ENCODE results near the gene SIPA1L3.

SIPA1L3 gene

DNA sequence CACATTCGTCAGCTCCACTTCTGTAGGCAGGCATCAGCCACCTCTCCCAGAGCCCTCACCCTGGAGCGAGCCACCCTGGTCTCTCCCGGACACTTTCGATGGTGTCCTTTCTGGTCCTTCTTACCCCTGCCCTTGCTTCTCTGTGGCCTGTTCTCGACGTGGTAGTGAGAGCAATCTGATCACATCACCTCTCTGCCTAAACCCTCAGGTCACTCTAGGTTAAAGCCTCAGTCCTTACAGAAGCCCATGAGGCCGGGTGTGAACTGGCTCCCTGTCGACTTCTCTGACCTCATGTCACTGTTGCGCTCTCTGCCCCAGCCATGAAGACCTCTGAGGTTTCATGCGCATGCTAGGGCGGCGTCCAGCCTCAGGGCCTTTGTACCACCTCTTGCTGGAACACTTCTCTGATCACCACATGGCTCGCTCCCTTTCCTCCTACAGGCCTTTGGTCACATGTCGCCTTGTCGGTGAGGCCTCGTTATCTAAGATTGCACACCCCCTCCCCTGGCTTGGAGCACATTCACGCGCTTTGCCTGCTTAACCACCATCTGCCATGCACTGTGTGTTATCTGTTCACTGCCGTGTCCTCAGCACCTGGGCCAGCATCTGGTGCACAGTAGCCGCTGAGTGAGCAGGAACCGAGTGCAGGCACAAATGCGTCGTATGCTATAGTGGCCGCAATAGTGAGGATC is 215.5 kb downstream of the SIPA1L3 start:
- DNase-seq: no peak

DNA sequence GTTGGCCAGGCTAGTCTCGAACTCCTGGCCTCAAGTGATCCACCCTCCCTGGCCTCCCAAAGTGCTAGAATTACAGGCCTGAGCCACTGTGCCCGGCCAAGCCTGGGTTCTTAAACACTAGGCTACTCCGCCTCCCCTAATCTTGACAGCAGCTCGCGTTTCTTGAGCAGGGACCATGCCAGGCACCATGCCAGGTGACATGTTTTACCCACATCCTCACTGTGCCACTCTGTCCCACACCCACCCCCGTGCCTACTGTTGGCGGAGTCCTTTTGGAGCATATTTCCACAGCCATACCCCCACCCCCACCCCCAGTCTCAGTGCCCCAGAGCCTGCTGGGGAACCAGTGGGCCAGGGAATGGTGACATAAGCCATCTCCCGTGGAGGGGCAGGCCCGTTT is 218.2 kb downstream of the SIPA1L3 start:
- no peak for DNase-seq

DNA sequence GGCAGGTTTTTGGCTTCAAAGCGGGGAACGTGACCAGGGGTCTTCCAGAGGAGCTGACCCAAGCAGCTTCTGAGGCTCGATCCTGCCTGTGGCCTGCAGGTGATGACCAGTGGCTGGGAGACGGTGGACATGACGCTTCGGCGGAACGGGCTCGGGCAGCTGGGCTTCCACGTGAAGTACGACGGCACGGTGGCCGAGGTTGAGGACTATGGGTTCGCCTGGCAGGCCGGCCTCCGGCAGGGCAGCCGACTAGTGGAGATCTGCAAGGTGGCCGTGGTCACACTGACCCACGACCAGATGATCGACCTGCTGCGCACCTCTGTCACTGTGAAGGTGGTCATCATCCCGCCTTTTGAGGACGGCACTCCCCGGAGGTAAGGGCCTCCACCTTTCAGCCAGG is 223.4 kb downstream of the SIPA1L3 start:
- DNase-seq: no peak

DNA sequence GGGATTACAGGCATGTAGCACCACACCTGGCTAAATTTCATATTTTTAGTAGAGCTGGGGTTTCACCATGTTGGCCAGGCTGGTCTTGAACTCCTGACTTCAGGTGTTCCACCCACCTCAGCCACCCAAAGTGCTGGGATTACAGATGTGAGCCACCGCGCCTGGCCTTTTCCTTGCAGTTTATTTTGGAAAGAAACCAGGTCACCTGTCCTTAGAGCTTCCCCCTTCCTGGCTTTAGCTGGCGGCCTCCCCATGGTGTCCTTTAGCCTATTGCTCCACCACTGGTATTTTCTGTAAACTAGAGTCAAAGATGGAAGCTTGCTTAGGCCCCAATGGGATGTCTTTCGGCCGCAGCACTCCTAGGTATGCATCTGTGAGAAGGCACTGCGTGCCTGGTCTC is 225.8 kb downstream of the SIPA1L3 start:
- no peak for DNase-seq

DNA sequence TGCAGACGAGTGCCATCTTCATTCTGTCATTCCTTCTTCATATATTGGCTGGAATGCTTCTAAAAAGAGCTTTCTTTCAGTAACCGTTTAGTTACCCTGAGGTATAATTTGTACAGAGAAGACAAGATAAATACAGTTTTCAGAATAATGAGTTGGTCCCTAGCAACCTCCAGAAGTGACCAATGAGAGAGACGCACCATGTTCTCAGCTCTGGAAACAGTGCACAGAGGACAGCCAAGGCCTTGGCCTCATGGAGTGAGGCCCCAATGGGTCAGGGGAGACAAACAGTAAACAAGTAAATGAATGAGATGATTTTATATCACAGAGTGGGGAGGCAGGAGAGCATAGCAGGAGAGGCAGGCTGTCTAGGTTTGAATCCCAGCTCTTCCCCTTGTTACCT is 226.3 kb downstream of the SIPA1L3 start:
- no peak for DNase-seq

DNA sequence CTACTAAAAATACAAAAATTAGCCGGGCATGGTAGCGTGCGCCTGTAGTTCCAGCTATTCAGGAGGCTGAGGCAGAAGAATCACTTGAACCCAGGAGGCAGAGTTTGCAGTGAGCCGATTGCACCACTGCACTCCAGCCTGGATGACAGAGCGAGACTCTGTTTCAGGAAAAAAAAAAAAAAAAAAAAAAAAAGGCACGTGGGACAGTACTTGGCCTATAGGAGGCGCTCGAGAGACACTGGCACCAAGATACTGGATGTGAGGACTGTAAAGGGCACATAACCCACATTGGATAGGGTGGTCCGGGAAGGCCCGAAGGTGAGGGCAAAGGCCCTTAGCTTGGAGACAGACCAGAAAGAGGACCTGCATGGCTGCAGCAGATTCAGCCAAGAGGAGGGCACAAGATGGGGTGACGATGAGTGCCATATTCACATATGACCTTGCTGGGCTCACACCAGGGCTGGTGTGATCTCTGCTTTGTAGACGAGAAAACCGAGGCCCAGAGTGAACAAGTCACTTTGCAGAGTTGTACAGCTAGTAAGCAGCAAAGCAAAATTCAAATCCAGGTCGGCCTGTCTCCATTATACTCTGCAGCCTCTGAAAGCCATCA is 227.6 kb downstream of the SIPA1L3 start:
- peak; percentile 33 for DNase-seq

DNA sequence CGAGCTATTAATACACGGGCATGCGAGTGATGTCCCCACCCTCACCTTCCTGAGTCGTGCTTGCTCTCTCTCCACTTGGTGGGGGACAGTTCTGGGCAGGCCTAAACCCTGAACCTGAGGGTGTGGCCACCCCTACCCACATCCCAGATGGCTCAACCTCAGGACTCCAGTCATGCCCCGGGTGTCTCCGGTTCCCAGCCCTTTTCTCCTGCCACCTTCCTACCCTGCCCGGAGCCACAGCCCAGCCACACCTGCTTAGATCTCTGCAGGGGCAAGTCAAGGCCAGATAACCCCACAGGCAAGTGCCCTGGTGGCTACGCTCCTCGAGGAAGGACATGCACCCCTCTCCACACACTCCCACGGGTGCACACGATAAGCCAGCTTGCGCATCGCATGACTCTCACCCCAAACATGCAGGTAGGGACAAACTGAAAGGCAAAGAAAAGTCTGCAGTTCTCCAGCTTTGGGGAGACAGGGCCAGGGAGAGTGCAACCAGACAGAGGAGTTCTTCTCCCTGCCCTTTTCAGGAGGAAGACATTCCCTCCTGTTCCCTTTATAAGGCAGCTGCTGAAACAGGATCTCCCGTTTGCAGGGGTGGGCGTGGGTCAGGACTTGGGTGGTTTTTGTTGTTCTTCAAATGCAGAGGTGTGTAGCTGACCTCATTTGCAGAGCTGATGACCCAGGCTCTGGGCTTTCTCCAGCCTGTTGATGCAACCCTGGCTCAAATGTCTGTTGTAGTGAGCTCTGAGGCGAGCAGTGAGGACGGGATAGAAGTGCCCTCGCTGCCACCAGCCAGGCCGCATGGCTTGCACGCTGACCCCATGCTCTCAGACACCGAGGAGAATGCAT is 228.4 kb downstream of the SIPA1L3 start:
- no peak for DNase-seq

DNA sequence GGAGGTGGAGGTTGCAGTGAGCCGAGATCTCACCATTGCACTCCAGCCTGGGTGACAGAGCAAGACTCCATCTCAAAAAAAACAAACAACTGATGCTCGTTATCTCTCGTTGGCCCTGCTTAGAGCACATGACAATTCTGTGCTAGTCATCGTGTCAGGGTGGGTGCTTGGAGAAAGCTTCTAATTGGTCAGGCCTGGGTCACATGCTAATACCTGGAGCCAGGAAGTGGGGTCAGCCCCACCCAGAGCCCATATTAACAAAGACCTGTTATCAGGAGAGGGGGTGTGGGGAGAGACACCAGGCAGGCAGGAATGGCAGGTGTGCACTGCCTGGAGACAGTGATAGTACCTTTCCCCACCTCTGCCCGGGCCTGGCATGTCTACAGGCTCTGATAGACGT is 232.1 kb downstream of the SIPA1L3 start:
- DNase-seq: no peak

DNA sequence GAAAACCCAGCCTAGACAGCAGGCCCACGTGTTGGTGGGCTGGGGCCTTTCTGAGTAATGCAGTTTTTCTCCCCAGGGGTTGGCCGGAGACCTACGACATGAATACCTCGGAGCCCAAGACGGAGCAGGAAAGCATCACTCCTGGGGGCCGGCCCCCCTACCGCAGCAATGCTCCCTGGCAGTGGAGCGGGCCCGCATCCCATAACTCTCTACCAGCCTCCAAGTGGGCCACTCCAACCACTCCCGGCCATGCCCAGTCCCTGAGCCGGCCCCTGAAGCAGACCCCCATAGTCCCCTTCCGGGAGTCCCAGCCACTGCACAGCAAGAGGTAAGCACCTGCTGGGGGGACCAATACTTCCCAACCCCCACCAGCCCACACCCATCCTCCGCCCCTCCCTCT is 234.1 kb downstream of the SIPA1L3 start:
- no peak for DNase-seq

DNA sequence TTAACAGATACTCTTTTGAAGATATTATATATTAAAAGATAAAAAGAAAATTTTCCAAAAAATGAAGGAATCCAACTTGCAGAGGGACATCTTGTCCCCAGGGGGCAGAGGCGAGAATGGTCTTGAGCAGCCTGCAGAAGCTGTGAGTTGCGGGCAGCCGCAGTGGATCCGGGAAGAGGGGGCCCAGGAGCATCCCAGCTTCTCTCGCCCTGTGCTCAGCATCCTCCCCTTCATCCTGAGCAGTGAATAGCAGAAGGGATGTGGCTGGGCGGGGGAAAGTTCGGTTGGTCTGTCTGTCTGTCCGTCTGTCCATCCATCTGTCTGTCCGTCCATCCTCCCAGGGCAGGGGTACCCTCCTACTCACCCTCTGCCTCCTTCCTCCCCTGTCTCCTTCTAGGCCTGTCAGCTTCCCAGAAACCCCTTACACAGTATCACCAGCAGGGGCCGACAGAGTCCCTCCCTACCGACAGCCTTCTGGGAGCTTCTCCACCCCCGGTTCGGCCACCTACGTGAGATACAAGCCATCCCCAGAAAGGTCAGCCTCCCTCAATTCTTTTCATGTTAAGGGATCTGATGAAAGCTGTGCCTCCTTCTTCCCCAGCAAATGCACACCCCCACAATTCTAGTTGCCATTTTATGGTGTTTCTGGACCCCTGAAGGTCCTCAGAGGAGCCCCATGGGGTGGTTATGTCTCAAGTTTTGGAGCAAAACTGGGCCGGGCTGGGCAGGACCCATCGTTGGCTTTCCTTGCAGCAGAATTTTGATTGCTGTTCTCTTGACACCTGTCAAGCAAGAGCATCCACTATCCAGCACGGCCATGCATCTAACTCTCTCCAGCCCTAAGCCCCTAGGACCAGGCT is 235.4 kb downstream of the SIPA1L3 start:
- DNase-seq: peak; percentile 58

DNA sequence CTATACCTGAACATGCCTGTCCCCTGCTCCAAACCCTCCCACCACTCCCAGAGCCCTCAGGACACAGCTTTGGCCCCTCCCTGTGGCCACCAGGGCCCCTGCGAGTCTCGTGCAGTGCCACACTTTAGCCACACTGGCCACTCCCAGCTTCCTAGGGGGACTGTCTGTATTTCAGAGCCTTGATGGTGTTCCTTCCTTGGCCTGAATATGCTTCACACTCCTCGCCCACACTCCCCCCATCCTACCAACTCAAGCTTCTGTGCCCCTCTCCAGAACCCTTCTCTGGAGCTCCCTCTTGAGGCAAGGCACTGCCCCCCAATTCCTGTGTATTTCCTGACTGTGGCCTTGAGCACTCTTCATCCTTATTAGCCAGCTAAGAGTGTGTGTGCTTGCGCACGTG is 236.8 kb downstream of the SIPA1L3 start:
- DNase-seq: no peak

DNA sequence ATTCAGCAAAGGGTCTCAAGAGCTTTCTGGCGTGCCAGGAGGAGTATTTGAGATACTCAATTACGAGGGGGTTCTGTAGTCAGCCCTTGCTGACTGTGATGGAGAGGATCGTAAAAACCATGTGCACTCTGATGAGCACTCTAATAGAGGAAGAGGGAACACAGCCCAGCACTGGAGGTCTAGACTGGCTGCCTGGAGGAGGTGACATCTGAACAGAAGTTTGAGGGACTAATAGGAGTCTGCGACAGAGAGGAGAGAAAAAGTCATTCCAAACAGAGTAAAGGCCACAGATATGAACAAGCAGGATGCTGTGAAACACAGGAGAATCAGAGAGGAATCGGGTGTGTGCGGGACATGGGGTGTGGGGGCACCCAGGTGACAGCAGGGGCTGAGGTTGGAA is 237.7 kb downstream of the SIPA1L3 start:
- DNase-seq: no peak

DNA sequence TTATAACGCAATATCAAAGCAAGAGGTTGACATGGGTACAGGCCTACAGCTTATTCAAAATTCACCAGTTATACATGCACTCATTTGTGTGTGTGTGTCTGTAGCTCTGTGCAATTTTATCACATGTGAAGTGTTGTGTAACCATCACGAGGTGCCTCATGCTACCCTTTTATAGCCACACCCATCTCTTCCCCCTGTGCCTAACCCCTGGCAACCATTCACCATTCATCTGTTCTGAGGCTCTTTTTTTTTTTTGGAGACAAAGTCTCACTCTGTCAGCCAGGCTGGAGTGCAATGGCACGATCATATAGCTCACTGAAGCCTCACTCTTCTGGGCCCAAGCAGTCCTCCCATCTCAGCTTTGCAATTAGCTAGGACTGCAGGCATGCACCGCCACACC is 238.6 kb downstream of the SIPA1L3 start:
- no peak for DNase-seq

DNA sequence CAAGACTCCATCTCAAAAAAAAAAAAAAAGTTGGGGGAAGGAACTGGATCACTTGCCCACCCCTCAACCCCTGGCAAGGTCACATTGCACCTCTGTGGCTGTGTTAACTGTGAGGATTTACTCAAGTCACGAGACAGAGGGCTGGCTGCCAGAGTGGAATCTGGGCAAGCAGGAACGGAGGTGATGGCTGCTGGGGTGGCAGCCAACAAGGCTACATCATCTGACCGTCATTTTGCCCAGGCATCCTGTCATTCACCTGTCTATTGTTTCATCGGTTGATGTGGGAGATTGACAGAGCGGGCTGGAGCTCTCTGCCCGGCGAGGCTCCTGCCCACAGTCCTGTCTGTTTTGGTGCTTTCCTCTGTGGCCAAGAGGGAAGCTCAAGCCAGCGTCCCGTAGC is 241.3 kb downstream of the SIPA1L3 start:
- no peak for DNase-seq

DNA sequence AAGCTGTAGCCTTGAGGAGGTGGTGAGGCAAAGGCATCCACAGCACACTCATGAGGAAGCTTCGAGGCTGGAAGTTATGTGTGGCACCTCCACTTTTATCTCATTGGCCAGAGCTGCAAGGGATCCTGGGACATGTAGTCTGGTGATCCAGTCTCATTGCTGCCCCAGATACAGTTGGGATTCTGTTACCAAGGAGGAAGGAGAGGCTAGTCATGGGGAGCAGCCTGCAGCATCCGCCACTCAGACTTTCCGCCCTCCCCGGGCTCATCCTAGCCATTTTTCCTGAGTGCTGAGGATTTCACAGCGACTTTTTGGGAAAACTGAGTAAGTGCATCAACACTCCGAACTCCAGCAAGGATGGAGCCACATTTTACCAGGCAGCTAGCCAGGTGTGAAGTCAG is 242.7 kb downstream of the SIPA1L3 start:
- DNase-seq: no peak

DNA sequence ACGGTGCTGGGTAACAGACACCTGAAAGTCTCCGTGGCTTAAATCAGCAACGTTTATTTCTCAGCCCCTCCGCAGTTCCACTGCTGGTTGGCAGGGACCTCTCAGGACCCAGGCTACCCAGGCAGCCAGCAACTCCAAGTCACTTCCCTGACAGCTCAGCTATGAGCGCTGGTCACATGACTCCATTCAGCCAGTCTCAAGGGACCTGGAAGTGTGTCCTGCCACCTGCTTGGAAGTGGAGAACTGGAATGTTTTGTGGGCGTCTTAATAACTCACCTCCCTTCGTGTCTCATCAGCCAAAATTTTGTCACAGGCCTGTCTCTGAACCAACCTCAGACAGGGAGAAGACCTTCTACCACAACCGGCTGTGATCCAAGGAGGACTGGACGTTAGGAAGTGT is 244.2 kb downstream of the SIPA1L3 start:
- DNase-seq: no peak

DNA sequence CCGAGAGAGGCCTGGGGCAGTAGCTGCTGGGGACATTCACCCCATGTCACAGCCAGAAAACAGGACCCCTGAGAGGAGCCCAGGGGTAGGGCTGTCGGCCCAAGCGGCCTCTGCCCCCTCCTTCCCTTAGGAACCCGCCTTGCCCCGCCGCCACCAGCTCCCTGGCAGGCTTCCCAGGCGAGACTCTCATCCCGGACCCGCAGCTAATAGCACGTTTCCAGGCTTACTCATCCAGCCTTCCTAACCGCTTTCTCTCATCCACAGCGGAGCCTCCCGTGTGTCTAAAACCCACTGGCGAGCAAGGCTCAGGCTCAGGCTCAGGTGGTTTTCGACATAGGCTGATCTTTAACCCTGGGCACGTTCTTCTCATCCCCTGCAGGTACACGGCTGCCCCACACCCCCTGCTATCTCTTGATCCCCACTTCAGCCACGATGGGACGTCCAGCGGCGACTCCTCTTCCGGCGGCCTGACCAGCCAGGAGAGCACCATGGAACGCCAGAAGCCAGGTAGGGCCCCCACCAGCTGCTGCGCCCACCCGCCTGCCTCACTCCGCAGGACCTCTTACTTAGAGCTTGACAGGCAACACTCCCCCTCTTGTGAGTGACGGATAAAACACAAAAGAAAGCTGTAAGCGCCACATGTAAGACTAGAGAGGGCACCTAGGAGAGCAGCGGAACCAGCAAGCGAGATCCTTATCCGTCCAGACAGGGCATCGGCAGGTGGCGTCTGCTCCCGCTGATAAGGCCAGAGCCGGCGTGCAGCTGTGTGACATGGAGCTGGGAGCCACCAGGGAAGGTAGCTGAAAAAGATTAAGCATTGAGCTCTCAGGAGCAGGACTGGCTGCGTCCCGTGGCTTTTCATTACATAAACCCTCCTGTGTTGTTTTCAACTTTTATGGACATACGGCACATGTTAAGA is 245.7 kb downstream of the SIPA1L3 start:
- no peak for DNase-seq

DNA sequence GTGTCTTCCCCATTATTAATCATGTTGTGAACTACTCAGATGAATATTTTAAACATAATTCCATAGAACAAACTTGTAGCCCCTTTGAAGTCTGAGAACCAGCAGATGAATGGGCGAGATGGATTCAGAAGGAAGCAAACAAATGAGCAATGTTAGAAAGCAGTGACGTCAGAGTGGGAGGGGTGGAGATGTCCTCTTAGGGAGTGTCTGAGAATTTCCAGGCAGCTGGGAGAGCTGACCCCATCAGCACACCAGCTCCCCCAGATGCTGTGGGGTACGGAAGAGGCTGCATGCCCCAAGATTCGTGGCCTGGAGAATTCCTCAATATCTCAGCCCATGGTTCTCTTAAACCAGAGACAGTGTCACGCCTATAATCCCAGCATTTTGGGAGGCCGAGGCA is 248.4 kb downstream of the SIPA1L3 start:
- no peak for DNase-seq

DNA sequence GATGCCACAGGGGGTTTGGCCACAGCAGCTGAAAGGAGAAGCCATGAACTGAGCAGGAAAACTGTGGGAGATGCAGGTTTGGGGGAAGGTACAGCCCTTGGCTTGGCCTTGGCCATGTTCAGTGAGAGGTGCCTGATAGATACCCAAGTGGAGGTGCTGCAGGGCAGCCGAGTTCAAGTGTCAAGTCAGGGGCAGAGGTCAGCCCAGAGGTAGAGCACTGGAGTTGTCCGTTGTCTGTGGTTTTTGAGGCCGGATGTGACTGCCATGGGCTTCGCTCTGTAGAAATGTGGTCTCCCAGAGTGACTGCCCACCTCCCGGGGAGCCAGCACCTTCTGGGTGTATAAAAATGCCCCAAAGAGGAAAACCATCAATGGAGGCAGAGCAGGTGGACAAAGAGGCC is 251.7 kb downstream of the SIPA1L3 start:
- DNase-seq: no peak

DNA sequence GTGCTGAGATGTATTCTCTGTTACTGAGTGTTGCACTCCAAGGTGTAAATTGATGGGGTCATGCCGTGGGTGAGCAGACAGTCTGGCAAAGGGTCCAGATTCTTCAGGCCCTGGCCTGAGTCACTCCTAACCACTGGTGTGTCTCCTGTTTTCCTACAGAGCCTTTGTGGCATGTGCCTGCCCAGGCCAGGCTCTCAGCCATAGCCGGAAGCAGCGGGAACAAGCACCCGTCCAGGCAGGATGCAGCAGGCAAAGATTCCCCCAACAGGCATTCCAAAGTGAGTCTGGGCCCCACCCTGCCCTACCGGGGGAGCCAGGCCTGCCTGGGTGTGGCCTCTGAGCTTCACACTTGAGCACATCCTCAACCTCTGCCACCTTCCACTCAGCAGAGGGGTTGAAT is 255.1 kb downstream of the SIPA1L3 start:
- DNase-seq: no peak

DNA sequence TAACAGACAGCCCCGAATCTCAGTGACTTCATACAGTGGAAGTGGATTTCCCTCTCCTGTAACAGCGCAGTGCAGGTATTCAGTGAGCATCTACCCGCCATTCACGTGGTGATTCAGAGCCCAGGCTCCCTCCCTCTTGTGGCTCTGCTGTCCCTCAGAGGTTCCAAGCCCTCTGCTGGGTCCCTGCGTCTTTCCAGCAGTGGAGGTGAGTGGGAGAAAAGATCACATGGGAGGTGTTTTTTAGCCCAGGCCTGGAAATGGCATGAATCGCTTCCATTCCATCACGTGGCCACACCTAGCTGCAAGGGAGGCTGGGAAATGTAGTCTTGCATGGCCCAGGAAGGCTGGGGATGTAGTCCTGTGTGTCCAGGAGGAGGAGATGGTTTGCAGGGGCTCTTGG is 255.6 kb downstream of the SIPA1L3 start:
- no peak for DNase-seq
